Epithelial cell of proximal tubule (primary cell): Measurements from ENCODE around the gene SLC36A3. TPM values are rescaled to one million over a fixed set of nuclear protein-coding genes. Genes with fewer than 3 reads are reported as not detected.

ENCODE experiments used
- DNase-seq: peaks from one replicate; pipeline ENCODE4 v3.0.0-alpha.2; 2011; ENCODE audit warnings: low read depth
- H3K4me3 ChIP-seq: 2 replicates; pipeline ENCODE4 v1.5.1; 2011; ENCODE audit warnings: low read depth, mild to moderate bottlenecking, low read length
- CTCF ChIP-seq: conservative IDR thresholded peaks from 2 replicates; pipeline ENCODE4 v1.5.1; 2012; ENCODE audit warnings: low read depth, mild to moderate bottlenecking, low read length
- total RNA-seq: library from RNA; depleted of rRNA; stranded (reverse); fragments of >200 nt; gene quantifications from 2 replicates; pipeline ENCODE4 v1.2.3, GENCODE V29; 2015

Gene SLC36A3
- total RNA-seq, 1 donor from 2014 or later = not detected

- no peak for TF ChIP-seq CTCF
- no peak overlapping the region for H3K4me3 ChIP-seq
- no peak for DNase-seq
These were observed 22.4 kb downstream of the SLC36A3 start for GRCh38 chr5:151281001-151281639.

- DNase-seq = no peak
- H3K4me3 ChIP-seq = no peak overlapping the region
- TF ChIP-seq CTCF = no peak
These were observed 23.1 kb downstream of the SLC36A3 start for GRCh38 chr5:151280443-151280842.

- no peak overlapping the region for H3K4me3 ChIP-seq
- no peak for TF ChIP-seq CTCF
- no peak for DNase-seq
These were observed 24.7 kb downstream of the SLC36A3 start for GRCh38 chr5:151278845-151279244.

- H3K4me3 ChIP-seq = no peak overlapping the region
These were observed 27.8 kb downstream of the SLC36A3 start for GRCh38 chr5:151275803-151276202.

GRCh38 chr5:151274666-151275065, 28.9 kb downstream of the SLC36A3 start:
- no peak overlapping the region for H3K4me3 ChIP-seq
- TF ChIP-seq CTCF = no peak
- DNase-seq = no peak

More at GRCh38 chr5:151275803-151276202, 27.8 kb downstream of the SLC36A3 start:
- TF ChIP-seq CTCF = no peak
- no peak for DNase-seq

- H3K4me3 ChIP-seq = no peak overlapping the region
- no peak for DNase-seq
These were observed 32.2 kb downstream of the SLC36A3 start for GRCh38 chr5:151271336-151271735.

More at GRCh38 chr5:151271336-151271735, 32.2 kb downstream of the SLC36A3 start:
- TF ChIP-seq CTCF = no peak
